OCI-LY3 (cell line): ENCODE measurements around the gene NOLC1.

Experiments used
- H2AFZ ChIP-seq: fragments of 200-600, 300-600 bp; shearing (Covaris generic); 2 replicates; pipeline ENCODE4 v1.6.0; 2014; ENCODE audit warnings: antibody characterized with exemption, low read depth, low read length
- H3K27ac ChIP-seq: fragments of 200-600, 300-600 bp; sonication (generic); 2 replicates; pipeline ENCODE4 v1.5.1; 2014; ENCODE audit warnings: mild to moderate bottlenecking, low read length, moderate library complexity, mixed read lengths
- H3K27me3 ChIP-seq: fragments of 200-600, 300-600 bp; sonication (generic); 2 replicates; pipeline ENCODE4 v1.6.1; 2014; ENCODE audit warnings: low read depth, low read length, mixed read lengths
- H3K36me3 ChIP-seq: fragments of 200-600, 300-600 bp; sonication (generic); replicated peaks from 2 replicates; pipeline ENCODE3; 2014; ENCODE audit warnings: low read depth, low read length, mixed read lengths
- H3K4me1 ChIP-seq: fragments of 300-600, 200-600 bp; sonication (generic); 2 replicates; pipeline ENCODE4 v1.6.1; 2014; ENCODE audit warnings: low read length, mixed read lengths
- H3K4me2 ChIP-seq: fragments of 200-600, 300-600 bp; sonication (generic); 2 replicates; pipeline ENCODE4 v1.6.1; 2014; ENCODE audit warnings: low read length, mixed read lengths
- H3K4me3 ChIP-seq: fragments of 300-600, 200-600 bp; sonication (generic); 2 replicates; pipeline ENCODE4 v1.5.1; 2014; ENCODE audit warnings: antibody characterized with exemption, mild to moderate bottlenecking, low read length, moderate library complexity
- H3K79me2 ChIP-seq: fragments of 300-600, 200-600 bp; shearing (Covaris generic); 2 replicates; pipeline ENCODE4 v1.6.1; 2014; ENCODE audit warnings: mild to moderate bottlenecking, low read length, mixed read lengths
- H3K9ac ChIP-seq: fragments of 300-600, 200-600 bp; shearing (Covaris generic); 2 replicates; pipeline ENCODE4 v1.6.0; 2014; ENCODE audit warnings: mild to moderate bottlenecking, low read length, moderate library complexity
- H3K9me3 ChIP-seq: fragments of 200-600, 300-600 bp; shearing (Covaris generic); 2 replicates; pipeline ENCODE4 v1.6.1; 2014; ENCODE audit warnings: low read length, mixed read lengths; ENCODE audit not compliant: insufficient read depth
- H4K20me1 ChIP-seq: fragments of 200-600, 300-600 bp; sonication (generic); 2 replicates; pipeline ENCODE4 v1.6.1; 2016; ENCODE audit warnings: low read length, mixed read lengths; ENCODE audit not compliant: insufficient read depth
- CTCF ChIP-seq: fragments of 200-600, 300-600 bp; sonication (generic); IDR thresholded peaks from 2 replicates; pipeline ENCODE4 v1.5.1; 2014; ENCODE audit warnings: antibody characterized with exemption, low read length, low read depth
- EZH2phosphoT487 ChIP-seq: fragments of 200-600 bp; shearing (Covaris generic); IDR thresholded peaks from 2 replicates; pipeline ENCODE4 v1.6.1; 2018; ENCODE audit warnings: antibody characterized with exemption, mixed run types, low read depth

NOLC1 gene

GRCh38 chr10:102202386-102202785 lies 50.2 kb downstream of the NOLC1 start:
- H2AFZ ChIP-seq, result no peak overlapping the region
- H3K9me3 ChIP-seq, result no peaks in the 10 kb centered on the region
- H3K4me2 ChIP-seq, result no peak overlapping the region
- no peak overlapping the region for H3K4me3 ChIP-seq
- H3K27ac ChIP-seq, result no peak overlapping the region
- peaks cover 8% of the 10 kb centered on the region; the same call in 1 of the 2 replicates for H3K4me1 ChIP-seq
- no peak overlapping the region for H3K9ac ChIP-seq
- no peak for TF ChIP-seq CTCF
- no peak for TF ChIP-seq EZH2phosphoT487
- H3K36me3 ChIP-seq, result no peaks in the 10 kb centered on the region
- H3K27me3 ChIP-seq, result no peaks in the 10 kb centered on the region
- no peaks in the 10 kb centered on the region for H4K20me1 ChIP-seq
- no peaks in the 10 kb centered on the region for H3K79me2 ChIP-seq

GRCh38 chr10:102208311-102209035 lies 56.3 kb downstream of the NOLC1 start:
- no peak for TF ChIP-seq EZH2phosphoT487
- H3K9me3 ChIP-seq, result no peaks in the 10 kb centered on the region
- no peaks in the 10 kb centered on the region for H3K27me3 ChIP-seq
- no peak overlapping the region for H3K4me3 ChIP-seq
- H3K4me2 ChIP-seq, result no peak overlapping the region
- peaks cover 8% of the 10 kb centered on the region; the same call in 1 of the 2 replicates for H3K4me1 ChIP-seq
- no peaks in the 10 kb centered on the region for H3K79me2 ChIP-seq
- no peak overlapping the region for H3K9ac ChIP-seq
- no peak overlapping the region for H3K27ac ChIP-seq
- no peak overlapping the region for H2AFZ ChIP-seq
- H4K20me1 ChIP-seq, result no peaks in the 10 kb centered on the region
- no peaks in the 10 kb centered on the region for H3K36me3 ChIP-seq

GRCh38 chr10:102211615-102212299 lies 59.6 kb downstream of the NOLC1 start:
- no peaks in the 10 kb centered on the region for H3K4me1 ChIP-seq
- TF ChIP-seq CTCF, result no peak
- TF ChIP-seq EZH2phosphoT487, result no peak
- no peaks in the 10 kb centered on the region for H3K27me3 ChIP-seq
- no peak overlapping the region for H3K4me2 ChIP-seq
- no peak overlapping the region for H3K9ac ChIP-seq
- H4K20me1 ChIP-seq, result no peaks in the 10 kb centered on the region
- no peaks in the 10 kb centered on the region for H3K36me3 ChIP-seq
- no peaks in the 10 kb centered on the region for H3K9me3 ChIP-seq
- H3K27ac ChIP-seq, result no peak overlapping the region
- H2AFZ ChIP-seq, result no peak overlapping the region
- no peak overlapping the region for H3K4me3 ChIP-seq
- H3K79me2 ChIP-seq, result no peaks in the 10 kb centered on the region
